K562 (cell line): ENCODE data around the gene RSPH6A. TPM values are rescaled to one million over a fixed set of nuclear protein-coding genes. Genes with fewer than 3 reads are reported as not detected.

Experiments
- BCLAF1 ChIP-seq, 2 experiments: fragments of 450-650 bp in 1 of 2; IDR thresholded peaks; 2 replicates each; pipeline ENCODE4 v1.6.1; 2011 to 2017; ENCODE audit warnings: low read depth in 2 of 2, antibody characterized with exemption in 1 of 2, borderline replicate concordance in 1 of 2, low read length in 1 of 2, mild to moderate bottlenecking in 1 of 2, mixed read lengths in 1 of 2; ENCODE audit not compliant: control insufficient read depth in 1 of 2
- EHMT2 ChIP-seq: fragments of 450-650 bp; IDR thresholded peaks from 2 replicates; pipeline ENCODE4 v1.6.1; 2018; ENCODE audit warnings: antibody characterized with exemption
- ELF2 ChIP-seq: fragments of 250-450 bp; sonication (Bioruptor Pico); IDR thresholded peaks from 2 replicates; pipeline ENCODE4 v1.5.0; 2021; ENCODE audit warnings: mild to moderate bottlenecking
- ELF4 ChIP-seq: fragments of 450-650 bp; formaldehyde crosslinking; IDR thresholded peaks from 2 replicates; pipeline ENCODE4 v1.4.0; 2022; ENCODE audit warnings: missing genetic modification characterization
- EP400 ChIP-seq: fragments of 450-650 bp; IDR thresholded peaks from 2 replicates; pipeline ENCODE4 v1.6.1; 2017; ENCODE audit warnings: antibody characterized with exemption, mild to moderate bottlenecking, moderate library complexity
- ERF ChIP-seq: fragments of 450-650 bp; formaldehyde crosslinking; IDR thresholded peaks from 2 replicates; pipeline ENCODE4 v1.4.0; 2020; ENCODE audit warnings: mild to moderate bottlenecking, mixed read lengths
- ETV5 ChIP-seq: sonication (generic); formaldehyde crosslinking; IDR thresholded peaks from 2 replicates; pipeline ENCODE4 v1.4.0; 2020; ENCODE audit warnings: low read depth, mild to moderate bottlenecking, missing genetic modification reagents
- HMG20A ChIP-seq: fragments of 450-650 bp; formaldehyde crosslinking; conservative IDR thresholded peaks from 2 replicates; pipeline ENCODE4 v1.4.0; 2020; ENCODE audit warnings: mild to moderate bottlenecking, mixed read lengths
- KAT8 ChIP-seq: fragments of 450-650 bp; IDR thresholded peaks from 2 replicates; pipeline ENCODE4 v1.6.1; 2016; ENCODE audit warnings: low read depth, mild to moderate bottlenecking
- L3MBTL2 ChIP-seq: fragments of 450-650 bp; IDR thresholded peaks from 2 replicates; pipeline ENCODE4 v1.6.1; 2016; ENCODE audit warnings: mild to moderate bottlenecking, moderate library complexity
- MTA2 ChIP-seq: fragments of 450-650 bp; IDR thresholded peaks from 2 replicates; pipeline ENCODE4 v1.6.1; 2016; ENCODE audit warnings: low read depth
- NR2C1 ChIP-seq, 2 experiments: fragments of 450-650 bp; IDR thresholded peaks; 2 replicates each; pipeline ENCODE4 v1.6.1; 2017; ENCODE audit warnings: mild to moderate bottlenecking in 2 of 2, antibody characterized with exemption in 1 of 2, inconsistent platforms in 1 of 2, missing compliant biosample characterization in 1 of 2, missing genetic modification characterization in 1 of 2
- SAFB2 ChIP-seq: fragments of 200-400 bp; formaldehyde crosslinking; IDR thresholded peaks from 2 replicates; pipeline ENCODE4 v1.6.1; 2018; ENCODE audit warnings: borderline replicate concordance, low read length, low read depth, moderate library complexity; ENCODE audit not compliant: severe bottlenecking
- SRSF9 ChIP-seq: fragments of 200-400 bp; formaldehyde crosslinking; IDR thresholded peaks from 2 replicates; pipeline ENCODE4 v1.6.1; 2017; ENCODE audit warnings: low read depth, low read length, borderline replicate concordance
- TAF7 ChIP-seq: fragments of 450-650 bp; IDR thresholded peaks from 2 replicates; pipeline ENCODE4 v1.6.1; 2016; ENCODE audit warnings: missing genetic modification characterization, missing compliant biosample characterization
- TCF7 ChIP-seq: sonication (generic); IDR thresholded peaks from 2 replicates; pipeline ENCODE4 v1.6.1; 2016; ENCODE audit warnings: antibody characterized with exemption, borderline replicate concordance
- TEAD1 ChIP-seq, 2 experiments: fragments of 450-650 bp in 1 of 2; sonication (generic) in 1 of 2; formaldehyde crosslinking; IDR thresholded peaks; 2 replicates each; pipeline versions ENCODE4 v1.4.0 to v1.8.0; 2020 to 2022; ENCODE audit warnings: mild to moderate bottlenecking in 2 of 2, missing genetic modification reagents in 1 of 2
- TFE3 ChIP-seq: fragments of 450-650 bp; formaldehyde crosslinking; IDR thresholded peaks from 2 replicates; pipeline ENCODE4 v1.4.0; 2020; ENCODE audit warnings: mild to moderate bottlenecking, mixed read lengths
- U2AF2 ChIP-seq: fragments of 200-400 bp; formaldehyde crosslinking; optimal IDR thresholded peaks from 2 replicates; pipeline ENCODE3; 2017; ENCODE audit warnings: low read depth, mild to moderate bottlenecking, low read length
- ZNF79 ChIP-seq: fragments of 250-450 bp; sonication (Bioruptor Pico); IDR thresholded peaks from 2 replicates; pipeline ENCODE4 v1.4.0; 2020; ENCODE audit warnings: low read depth, mild to moderate bottlenecking, moderate library complexity
- polyA plus RNA-seq, 8 experiments: library from polyadenylated mRNA; depleted of rRNA in 4 of 8; stranded (reverse) in 5 of 8; unstranded in 3 of 8; fragments of >200 nt; fragmentation: Nextera tagmentation in 2 of 8; fragmentation: Illumina TruSeq in 1 of 8; extraction: Ambion mirVana in 2 of 8; extraction: Trizol in 1 of 8; gene quantifications; 2 replicates each; pipeline versions ENCODE4 v1.2.1 to v1.2.3, GENCODE V29; 2011 to 2014; ENCODE audit warnings: inconsistent platforms in 1 of 8, missing spikeins in 1 of 8
- total RNA-seq, 7 experiments: library from RNA; depleted of rRNA in 6 of 7; stranded (reverse); fragments of >200 nt in 6 of 7; fragmentation: Illumina TruSeq in 2 of 7; extraction: Trizol in 2 of 7; gene quantifications; 2 replicates each; pipeline versions ENCODE4 v1.2.1 to v1.2.3, GENCODE V29; 2011 to 2021; ENCODE audit warnings: low replicate concordance in 1 of 7
- TF ChIP-seq, protein P1 (sequence below): fragments of 250-450 bp; sonication (Bioruptor Pico); IDR thresholded peaks from 2 replicates; pipeline ENCODE4 v1.9.0; 2021; ENCODE audit warnings: mild to moderate bottlenecking
- TF ChIP-seq, protein P2 (sequence below): fragments of 200-800 bp; sonication (Bioruptor generic); IDR thresholded peaks from 2 replicates; pipeline ENCODE4 v1.6.1; 2017; ENCODE audit warnings: missing genetic modification characterization, missing compliant biosample characterization

The RSPH6A gene
- total and polyA plus RNA-seq, 9 of the 15 experiments (the other 6 are each of a cell fraction or from before 2014, with no cell fraction given), result 0.03 to 0.15 (median 0.07) TPM; not detected in 5

DNA sequence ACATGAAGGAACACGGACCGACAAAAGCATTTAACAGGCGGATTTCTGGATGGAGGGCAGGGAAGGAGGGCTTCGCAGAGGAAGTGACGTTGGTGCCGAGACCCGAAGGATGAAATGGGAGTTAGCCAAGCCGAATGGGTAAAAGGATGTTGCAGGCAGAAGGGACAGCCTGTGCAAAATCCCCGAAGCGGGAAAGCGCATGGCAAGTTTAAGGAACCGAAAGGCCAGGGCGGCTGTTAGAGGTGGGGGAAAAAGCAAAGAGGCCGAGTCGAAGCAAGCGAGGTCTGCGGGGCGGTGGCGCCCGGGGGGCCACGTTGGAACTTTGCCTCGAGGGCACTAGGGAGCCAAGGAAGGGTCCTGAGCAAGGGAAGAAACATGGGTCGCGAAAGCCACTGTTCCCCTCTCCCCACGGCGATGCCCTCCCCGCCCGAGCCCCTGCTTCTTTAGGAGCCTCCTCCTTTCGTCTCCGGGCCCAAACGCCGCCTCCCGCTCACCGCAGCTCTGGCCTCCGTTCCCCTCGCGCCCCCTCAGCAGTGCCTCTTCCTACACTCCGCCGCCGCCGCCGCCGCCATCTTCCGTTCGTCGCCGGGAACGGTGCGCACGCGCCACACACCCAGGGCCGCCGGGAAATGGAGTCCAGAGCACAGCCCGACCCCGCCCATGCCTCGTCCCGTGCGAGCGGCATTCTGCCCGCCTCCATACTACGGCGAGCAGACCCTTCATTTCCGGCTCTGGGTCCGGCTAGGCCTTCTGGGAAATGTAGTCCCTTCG, 47.6 kb upstream of the RSPH6A start, which contains the start of gene SYMPK (continued):
- TF ChIP-seq SAFB2 (no peak), EHMT2 (no peak), HMG20A (no peak), ELF4 (peak; percentile 34; the same call in 1 of the 2 replicates), U2AF2 (no peak), L3MBTL2 (peak; percentile 26; the same call in 1 of the 2 replicates), MTA2 (no peak), ZNF79 (no peak), EP400 (peak; percentile 82), TFE3 (CRISPR knock-in tag) (peak; percentile 71), TEAD1 (CRISPR knock-in tag; IDR thresholded peaks at IDR 0.05) (peak in 1 of 2 experiments; percentile 85; a peak in 2 of 4 replicates), ELF2 (no peak), KAT8 (no peak), ERF (CRISPR knock-in tag) (no peak), NR2C1 (IDR thresholded peaks at IDR 0.05) (no peak; the same call in 1 of the 2 replicates), NR2C1 (tag; IDR thresholded peaks at IDR 0.05) (peak; percentile 88), SRSF9 (no peak), TAF7 (tag) (peak; percentile 82), TCF7 (no peak), BCLAF1 (IDR thresholded peaks at IDR 0.05; ENCODE audit: borderline replicate concordance in 1 of 2, control insufficient read depth in 1 of 2, low read depth in 2 of 2, low read length in 1 of 2) (no peak), ETV5 (CRISPR knock-in tag) (peak; percentile 26; the same call in 1 of the 2 replicates)
- TF ChIP-seq, protein P1, sequence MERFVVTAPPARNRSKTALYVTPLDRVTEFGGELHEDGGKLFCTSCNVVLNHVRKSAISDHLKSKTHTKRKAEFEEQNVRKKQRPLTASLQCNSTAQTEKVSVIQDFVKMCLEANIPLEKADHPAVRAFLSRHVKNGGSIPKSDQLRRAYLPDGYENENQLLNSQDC, result no peak
- TF ChIP-seq, protein P2, sequence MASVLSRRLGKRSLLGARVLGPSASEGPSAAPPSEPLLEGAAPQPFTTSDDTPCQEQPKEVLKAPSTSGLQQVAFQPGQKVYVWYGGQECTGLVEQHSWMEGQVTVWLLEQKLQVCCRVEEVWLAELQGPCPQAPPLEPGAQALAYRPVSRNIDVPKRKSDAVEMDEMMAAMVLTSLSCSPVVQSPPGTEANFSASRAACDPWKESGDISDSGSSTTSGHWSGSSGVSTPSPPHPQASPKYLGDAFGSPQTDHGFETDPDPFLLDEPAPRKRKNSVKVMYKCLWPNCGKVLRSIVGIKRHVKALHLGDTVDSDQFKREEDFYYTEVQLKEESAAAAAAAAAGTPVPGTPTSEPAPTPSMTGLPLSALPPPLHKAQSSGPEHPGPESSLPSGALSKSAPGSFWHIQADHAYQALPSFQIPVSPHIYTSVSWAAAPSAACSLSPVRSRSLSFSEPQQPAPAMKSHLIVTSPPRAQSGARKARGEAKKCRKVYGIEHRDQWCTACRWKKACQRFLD (CRISPR knock-in tag), result no peak; the same call in 1 of the 2 replicates
